Pulmonary artery endothelial cell (primary cell): ENCODE results near the gene ATP1B2. TPM values are rescaled to one million over a fixed set of nuclear protein-coding genes. Genes with fewer than 3 reads are reported as not detected.

ENCODE experiments used
- DNase-seq: peaks from one replicate; pipeline ENCODE4 v3.0.0-alpha.2; 2011; ENCODE audit warnings: low read depth, low spot score
- total RNA-seq: library from RNA; depleted of rRNA; stranded (reverse); fragments of >200 nt; gene quantifications from 2 replicates; pipeline ENCODE4 v1.2.3, GENCODE V29; 2014

Gene ATP1B2
- total RNA-seq, 1 donor from 2014 or later: not detected

GRCh38 chr17:7684851-7685532 lies 34.3 kb downstream of the ATP1B2 start:
- DNase-seq: no peak

- peak; percentile 71 for DNase-seq
These were observed 35.0 kb downstream of the ATP1B2 start for GRCh38 chr17:7685533-7686221.

GRCh38 chr17:7686222-7687071 lies 35.7 kb downstream of the ATP1B2 start:
- peak; percentile 39 for DNase-seq

DNA sequence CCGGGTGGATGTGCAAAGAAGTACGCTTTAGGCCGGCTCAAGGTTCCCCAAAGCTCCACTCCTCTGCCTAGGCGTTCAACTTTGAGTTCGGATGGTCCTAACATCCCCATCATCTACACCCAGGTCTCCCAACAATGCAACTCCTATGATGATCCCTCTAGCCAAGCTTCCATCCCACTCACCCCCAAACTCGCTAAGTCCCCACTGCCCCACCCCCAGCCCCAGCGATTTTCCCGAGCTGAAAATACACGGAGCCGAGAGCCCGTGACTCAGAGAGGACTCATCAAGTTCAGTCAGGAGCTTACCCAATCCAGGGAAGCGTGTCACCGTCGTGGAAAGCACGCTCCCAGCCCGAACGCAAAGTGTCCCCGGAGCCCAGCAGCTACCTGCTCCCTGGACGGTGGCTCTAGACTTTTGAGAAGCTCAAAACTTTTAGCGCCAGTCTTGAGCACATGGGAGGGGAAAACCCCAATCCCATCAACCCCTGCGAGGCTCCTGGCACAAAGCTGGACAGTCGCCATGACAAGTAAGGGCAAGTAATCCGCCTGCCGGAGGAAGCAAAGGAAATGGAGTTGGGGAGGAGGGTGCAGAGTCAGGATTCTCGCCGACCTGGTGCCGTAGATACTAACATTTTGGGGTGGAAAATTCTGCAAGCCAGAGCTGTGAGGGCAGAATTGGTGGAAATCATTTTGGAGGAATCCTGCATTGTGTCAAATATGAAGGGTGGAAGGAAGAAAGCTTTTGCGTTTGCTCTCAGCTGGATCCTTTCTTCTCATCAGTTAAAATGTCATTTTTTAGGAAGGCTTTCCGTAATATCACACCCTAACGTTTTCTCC lies 36.6 kb downstream of the ATP1B2 start, which contains the start of gene TP53:
TSS of gene TP53 (minus strand) at position 419 of the 836 bp plus-strand sequence. CDS start 10,896 bp downstream, outside the sequence.
- peak; percentile 71 for DNase-seq

- peak; percentile 97 for DNase-seq
These were observed 37.4 kb downstream of the ATP1B2 start, which contains the start of gene WRAP53 for GRCh38 chr17:7687908-7688807. WRAP53 (plus strand) TSS chr17:7688477; CDS start chr17:7688649, 172 bp downstream.

- no peak for DNase-seq
These were observed 38.1 kb downstream of the ATP1B2 start for GRCh38 chr17:7688808-7689316.

DNA sequence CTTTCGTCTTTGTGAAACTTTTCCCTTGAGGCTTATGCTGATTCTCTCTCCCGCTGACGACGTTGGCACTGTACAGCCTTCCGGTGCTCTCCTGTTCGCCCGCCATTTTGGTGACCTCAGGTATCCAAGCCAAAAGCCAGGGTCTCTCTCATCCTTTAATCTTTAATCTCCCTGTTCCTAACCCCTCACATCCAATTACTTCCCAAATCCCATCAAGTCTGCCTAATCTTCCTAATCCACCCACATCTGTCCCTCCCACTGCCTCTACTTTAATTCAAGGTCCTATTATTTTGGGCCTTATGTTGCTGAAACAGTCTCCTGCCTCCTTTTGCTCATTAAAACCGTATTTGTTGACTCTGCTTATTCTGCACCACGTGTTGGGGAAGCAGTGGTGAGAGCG lies 44.9 kb downstream of the ATP1B2 start:
- no peak for DNase-seq

- no peak for DNase-seq
These were observed 47.3 kb downstream of the ATP1B2 start for GRCh38 chr17:7697828-7698588.

- no peak for DNase-seq
These were observed 49.8 kb downstream of the ATP1B2 start for GRCh38 chr17:7700510-7700909.

GRCh38 chr17:7701681-7702080 lies 51.0 kb downstream of the ATP1B2 start:
- no peak for DNase-seq

DNA sequence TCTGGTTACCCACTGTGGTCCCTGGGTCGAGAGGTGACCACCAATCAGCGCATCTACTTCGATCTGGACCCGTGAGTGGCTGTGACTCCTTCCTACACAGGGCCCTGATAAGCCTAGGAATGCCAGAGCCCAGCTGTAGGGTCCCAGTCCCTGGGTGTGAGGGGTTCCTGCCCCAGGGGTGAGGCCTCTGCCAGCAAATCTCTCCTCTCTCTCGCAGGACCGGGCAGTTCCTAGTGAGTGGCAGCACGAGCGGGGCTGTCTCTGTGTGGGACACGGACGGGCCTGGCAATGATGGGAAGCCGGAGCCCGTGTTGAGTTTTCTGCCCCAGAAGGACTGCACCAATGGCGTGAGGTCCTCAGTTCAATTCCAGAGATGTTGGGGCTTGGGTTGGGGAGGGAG lies 52.0 kb downstream of the ATP1B2 start:
- no peak for DNase-seq

DNA sequence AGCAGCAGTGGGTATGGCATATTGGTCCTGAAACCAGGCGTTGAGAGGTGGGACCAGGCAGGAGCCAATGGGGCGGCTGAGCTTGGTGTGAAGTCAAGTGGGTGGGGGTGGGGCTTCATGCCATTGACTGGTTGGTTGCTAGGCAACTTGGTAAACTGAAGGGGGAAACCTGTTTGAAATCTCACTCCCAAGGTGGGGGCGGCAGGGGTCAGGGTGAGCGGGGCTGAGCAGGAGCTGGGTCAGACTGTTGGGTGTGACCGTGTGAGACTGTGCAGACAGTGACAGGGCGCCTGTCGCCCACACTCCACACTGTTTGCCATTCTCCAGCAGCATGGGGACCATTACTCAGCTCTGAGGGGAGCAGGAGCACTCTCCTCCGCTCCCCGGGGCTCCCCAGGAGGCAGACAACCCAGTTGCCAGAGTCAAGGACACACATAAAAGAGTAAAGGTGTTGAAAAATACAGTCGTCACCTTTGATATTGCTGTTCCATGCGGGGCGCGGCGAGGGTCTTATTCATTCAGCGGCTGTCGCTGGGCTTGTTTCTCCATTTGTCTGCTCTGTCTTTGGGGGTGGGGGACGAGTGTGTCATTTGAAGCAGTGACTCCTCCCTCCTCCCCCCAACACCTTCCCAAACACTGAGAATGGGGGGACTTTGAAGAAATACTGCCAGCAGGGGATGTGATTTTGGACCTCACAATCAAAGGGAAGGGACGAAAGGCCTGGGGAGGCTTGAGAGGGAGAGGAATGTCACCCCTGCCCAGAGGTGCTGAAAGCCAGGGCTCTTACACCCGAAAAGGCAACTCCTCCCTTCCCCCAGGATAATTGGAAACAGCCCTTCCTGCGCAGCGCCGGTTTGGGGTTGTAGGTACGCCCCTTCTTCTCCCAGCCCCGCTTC lies 53.1 kb downstream of the ATP1B2 start:
- DNase-seq: no peak

GRCh38 chr17:7704601-7705268 lies 54.0 kb downstream of the ATP1B2 start, which contains the start of gene EFNB3:
EFNB3 (plus strand) TSS chr17:7705202; CDS start chr17:7705599, 397 bp downstream.
- DNase-seq: no peak

DNA sequence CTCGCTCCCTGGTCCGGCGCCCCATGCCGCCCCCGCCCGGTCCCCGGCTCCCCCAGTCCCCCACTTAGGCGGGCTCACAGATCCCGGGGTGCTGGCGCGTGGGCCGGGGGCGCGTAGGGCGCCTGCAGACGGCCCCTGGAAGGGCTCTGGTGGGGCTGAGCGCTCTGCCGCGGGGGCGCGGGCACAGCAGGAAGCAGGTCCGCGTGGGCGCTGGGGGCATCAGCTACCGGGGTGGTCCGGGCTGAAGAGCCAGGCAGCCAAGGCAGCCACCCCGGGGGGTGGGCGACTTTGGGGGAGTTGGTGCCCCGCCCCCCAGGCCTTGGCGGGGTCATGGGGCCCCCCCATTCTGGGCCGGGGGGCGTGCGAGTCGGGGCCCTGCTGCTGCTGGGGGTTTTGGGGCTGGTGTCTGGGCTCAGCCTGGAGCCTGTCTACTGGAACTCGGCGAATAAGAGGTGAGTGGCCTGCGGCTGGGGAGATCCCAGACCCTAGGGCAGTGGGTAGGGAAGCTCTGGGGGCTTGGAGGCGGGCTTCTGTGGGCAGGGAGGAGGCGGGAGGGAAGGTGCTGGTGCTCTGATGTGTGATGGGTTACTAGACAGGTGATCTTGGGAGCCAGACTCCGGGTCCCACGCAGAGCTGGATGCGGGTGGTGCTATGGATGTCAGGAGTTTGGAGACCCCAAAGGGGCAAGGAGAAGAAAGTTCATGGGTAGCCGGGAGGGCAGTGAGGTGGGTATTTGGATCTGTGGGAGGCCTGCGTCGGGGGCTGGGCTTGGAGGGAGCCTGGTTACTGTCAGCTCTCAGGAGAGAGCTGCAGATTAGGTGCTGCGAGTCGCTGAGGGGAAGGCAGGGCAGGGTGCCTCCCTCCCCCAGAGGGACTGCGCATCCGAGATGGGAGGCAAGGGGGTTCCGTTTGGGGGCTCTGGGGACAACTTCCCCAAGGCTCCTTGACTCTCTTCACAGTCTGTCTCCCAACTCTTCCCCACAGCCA lies 54.8 kb downstream of the ATP1B2 start:
- DNase-seq: no peak

GRCh38 chr17:7706631-7707354 lies 56.1 kb downstream of the ATP1B2 start:
- no peak for DNase-seq
